Stimulated activated CD4-positive, alpha-beta T cell treated with anti-CD3 and anti-CD28 coated beads, TNF-alpha, amount 100 ng/mL, for 24 hours (primary cell): ENCODE results near the gene DPT.

ENCODE experiments used
- DNase-seq, 3 experiments: peaks; one replicate each; pipeline ENCODE4 v3.0.0-alpha.2; 2020; ENCODE audit warnings: low read depth in 3 of 3

Gene DPT

DNA sequence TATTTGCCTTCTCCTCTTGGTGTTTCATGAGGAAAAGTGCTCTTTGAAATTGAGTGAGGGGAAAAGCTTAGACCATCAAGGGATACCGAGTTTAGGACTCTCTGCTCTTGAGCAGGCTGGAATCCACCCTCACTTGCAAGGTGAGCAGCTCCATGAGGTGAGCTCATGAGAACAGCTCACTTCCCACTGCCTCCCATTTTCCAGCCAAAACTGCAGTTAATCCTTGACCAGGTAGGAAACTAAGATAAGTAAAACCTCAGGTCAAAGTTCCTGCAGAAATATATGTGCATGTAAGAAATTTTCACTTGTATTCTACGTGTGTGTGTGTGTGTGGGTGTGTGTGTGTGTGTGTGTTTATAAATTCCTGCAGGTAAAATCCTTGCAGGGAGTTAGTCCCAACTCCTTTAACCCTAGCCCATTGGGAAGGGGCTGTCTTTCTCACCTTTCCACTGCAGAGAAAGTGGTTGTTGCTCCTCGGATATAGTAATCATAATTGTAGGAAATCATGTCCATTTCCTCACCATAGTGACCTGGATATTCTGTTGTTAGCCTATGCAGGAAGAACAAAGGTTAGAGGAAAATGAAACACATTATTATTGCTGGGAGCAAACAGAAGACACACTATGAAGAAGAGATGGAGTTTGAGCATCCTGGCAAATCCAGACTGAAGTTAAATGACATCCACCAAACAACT is 28.3 kb downstream of the DPT start:
- no peak for DNase-seq

DNA sequence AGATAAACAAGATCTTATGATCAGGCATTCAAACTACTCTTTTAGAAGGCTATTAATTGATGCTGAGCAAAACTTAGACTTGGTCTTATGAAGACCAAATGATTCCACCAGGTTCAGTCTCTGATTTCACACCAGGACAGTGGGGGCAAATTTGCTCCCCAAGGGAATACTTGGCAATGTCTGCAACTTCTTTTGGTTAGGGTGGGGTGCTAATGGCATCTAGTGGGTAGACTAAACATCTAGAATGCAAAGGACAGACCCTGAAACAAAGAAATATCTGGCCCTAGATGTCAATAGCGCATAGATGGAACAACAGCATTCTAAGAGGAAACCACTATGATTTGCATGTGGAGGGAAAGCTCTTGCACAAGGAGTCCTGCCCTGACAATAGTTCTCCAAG is 30.6 kb downstream of the DPT start:
- no peak for DNase-seq

- DNase-seq = no peak
Observed at GRCh38 chr1:168697356-168698126, 31.5 kb downstream of the DPT start.

DNA sequence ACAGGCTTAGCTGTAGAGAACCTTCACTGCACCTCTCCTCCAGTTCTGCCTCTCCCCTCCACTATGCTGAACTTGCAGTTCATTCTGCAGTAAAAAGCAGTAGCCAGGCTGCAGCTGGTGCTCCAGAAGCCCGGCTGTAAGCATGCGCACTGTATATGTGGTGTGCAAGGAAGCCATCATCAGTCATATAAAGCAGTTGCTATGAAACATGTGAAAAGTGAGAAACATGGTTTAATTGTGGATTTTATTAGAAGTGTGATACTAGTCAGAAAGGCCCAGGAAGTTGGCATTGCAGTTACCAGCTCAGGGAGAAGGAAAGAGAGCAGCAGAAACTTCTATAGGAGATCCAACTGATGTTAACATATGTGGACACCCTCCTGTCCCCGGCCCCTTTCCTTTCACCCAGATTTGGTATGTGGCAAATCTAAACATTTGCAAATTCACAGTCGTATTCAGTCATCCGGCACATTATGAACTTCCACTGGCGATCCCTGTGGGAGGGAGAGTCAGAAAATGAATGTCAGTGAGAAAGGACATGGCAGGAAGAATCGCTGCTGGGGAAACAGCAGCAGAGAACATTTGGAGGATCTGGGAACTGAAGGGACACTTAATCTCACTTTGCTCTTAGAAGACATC is 32.8 kb downstream of the DPT start:
- DNase-seq = no peak

- no peak for DNase-seq
Observed at GRCh38 chr1:168693872-168694238, 35.2 kb downstream of the DPT start.

DNA sequence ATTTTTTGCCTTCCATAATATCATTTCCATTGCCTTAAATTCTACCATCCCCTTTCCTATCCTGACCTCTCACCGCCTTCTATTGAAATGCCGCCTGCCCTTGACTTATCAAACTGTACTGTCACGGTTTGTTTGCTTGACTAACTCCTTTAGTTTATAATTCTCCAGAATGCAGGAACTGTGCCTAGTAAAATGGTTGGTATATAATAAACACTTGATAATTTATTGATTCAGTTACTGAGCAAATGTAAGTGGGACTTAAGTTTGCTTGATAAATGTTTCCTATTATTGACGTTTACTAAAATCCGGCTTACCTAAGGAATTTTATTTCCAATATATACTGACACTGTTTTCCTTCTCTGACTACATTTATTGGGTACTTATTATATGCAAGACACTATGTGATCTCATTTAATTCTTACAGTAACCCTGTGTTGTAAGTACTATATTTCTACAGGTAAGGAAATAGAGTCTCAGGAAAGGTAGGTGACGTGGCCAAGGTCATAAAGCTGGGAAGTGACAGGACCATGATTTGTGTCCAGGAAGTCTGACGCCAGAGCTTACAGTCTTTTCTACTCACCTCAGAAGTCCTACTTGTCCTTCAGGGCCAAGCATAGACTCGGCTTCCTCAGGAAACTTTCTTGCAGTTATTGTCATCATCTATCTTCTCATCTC is 35.7 kb downstream of the DPT start:
- no peak for DNase-seq

DNA sequence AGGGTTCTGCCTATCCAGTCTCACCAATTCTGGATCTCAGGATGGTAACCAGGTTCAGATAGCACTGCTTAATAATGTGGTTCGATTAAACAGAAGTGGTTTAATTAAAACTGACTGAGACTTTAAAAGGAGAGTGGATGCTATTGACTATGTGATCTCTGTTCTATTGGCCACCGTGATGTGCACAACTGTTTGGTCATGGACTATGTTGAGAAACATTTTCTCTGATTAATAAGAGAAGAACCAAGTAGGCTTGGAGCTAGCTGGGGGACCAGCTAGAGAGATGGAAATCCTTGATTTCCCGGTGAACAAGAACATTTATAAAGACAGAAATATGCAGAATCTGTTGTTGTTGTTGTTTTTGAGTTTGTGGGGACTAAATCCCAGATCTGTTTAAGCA is 36.5 kb downstream of the DPT start:
- no peak for DNase-seq

DNA sequence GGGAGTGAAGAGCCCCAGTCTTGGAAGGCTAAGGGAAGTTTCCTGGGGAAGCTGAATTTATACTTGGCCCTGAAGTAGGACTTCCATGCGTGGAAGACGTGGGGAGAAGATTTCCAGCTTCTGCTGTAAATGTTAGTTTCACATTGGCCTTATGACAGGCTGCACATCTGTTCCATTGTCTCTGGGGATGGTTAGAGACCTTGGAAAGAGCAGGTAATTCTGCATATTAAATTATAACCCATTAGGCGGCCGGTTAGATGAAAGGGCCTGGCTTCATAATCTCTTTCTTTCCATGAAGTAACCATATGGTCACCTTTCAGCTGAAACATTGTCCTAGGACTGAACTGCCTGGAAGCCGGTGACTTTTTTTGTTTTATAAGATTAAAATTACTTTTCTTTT is 37.5 kb downstream of the DPT start:
- no peak for DNase-seq

- DNase-seq = no peak
Observed at GRCh38 chr1:168689726-168690602, 39.0 kb downstream of the DPT start.

GRCh38 chr1:168689327-168689657 is 39.7 kb downstream of the DPT start:
- no peak for DNase-seq

DNA sequence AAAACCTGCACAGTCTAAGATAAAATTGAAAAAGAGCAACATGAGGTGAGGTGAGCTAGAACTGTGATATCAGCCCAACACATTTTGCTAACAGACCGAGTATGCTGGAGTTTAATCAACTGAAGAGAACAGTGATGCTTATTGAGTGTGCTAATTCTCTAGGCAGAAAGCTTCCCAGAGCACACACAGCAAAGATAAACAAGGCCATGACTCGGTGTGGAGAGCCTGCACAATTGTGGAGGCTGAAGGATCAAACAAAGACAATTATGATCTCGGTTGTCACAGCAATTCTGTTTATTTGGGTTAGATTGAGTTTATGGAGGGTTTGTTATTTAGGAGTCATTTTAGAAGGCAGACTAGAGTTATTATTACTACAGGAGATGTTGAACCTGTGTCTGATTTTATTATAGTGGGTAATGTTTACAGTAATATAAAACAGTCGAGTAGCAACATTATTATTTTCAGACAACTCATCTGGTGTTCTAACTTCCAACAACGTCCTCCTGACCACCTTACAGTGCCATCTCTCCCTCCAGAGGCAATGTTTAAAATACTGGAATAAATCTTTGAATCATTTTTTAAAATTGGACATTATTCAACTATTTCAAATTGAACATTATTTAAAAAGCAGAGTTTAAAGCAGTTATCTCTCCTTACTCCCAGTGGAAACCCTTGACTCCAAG is 40.2 kb downstream of the DPT start:
- DNase-seq = no peak

- no peak for DNase-seq
Observed at GRCh38 chr1:168687816-168688215, 41.2 kb downstream of the DPT start.

DNA sequence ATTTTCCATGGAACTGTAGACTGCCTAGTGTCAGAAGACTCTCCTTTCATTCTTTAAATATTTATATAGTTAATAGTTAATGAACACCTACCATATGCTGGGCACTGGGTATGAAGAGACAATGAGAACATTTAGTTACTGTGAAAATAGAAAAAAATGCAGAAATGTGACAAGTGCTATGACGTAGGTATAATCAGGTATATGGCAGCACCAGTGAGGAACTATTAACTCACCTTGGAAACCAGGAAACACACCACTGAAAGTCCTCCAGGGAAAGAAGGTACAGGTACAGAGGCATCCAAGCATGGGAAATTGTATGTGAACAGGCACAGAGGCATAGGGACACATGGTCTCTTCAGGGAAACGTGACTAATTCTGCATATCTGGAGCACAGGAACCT is 42.3 kb downstream of the DPT start:
- no peak for DNase-seq

GRCh38 chr1:168683871-168684270 is 45.1 kb downstream of the DPT start:
- no peak for DNase-seq

DNA sequence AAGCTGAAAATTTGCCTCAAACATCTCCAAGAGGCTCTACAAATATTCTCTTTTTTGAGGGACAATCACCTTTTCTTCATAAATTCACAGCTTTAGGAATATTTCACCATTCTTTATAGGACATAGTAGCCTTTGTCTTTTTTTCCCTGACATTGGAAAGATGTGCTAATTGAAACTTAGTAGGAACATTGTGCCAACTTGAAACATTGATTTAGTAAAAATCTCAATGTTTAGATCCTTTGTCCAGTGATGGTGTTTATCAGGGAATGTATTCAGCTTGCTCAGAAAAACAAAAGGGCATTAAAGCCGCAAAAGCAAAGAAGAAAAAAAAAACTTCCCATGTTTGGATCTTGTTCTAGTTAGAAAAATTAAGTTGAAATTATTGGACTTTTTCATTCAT is 52.1 kb downstream of the DPT start:
- no peak for DNase-seq

DNA sequence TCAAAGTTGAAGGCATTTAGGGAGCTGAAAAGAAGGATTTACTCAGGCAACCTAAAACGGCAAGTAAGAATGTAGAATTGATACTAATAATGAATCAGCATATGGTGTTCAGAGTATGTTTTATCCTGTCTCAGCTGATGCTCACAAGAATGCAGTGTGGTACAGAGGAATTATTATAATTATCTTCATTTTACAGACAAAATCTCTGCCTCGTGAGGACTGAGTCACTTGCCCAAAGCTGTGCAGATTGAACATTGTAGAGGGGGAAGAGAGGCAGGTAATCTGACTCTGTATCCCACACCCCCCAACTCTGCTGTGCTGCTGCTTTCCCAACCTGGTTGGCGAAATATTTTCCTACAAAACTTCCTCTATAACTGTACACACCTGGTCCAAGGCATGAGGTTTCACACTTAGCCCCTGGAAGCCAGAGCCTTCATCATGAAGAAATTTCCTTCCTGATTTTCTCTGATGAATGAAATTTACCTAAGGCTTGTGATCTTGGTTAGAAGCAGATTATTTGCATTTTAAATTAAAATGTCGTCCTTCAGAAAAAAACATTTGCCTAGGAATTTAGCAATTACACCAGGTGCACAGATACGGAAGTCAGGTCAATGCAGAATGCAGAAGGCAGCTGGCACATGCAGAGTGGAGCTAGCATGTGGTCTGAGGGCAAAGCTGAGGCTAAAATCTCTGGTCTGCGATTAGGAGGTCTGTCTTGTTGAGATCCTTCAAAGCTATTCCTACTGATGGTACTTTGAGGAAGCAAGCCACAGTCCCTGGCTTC is 52.8 kb downstream of the DPT start:
- DNase-seq = no peak

DNA sequence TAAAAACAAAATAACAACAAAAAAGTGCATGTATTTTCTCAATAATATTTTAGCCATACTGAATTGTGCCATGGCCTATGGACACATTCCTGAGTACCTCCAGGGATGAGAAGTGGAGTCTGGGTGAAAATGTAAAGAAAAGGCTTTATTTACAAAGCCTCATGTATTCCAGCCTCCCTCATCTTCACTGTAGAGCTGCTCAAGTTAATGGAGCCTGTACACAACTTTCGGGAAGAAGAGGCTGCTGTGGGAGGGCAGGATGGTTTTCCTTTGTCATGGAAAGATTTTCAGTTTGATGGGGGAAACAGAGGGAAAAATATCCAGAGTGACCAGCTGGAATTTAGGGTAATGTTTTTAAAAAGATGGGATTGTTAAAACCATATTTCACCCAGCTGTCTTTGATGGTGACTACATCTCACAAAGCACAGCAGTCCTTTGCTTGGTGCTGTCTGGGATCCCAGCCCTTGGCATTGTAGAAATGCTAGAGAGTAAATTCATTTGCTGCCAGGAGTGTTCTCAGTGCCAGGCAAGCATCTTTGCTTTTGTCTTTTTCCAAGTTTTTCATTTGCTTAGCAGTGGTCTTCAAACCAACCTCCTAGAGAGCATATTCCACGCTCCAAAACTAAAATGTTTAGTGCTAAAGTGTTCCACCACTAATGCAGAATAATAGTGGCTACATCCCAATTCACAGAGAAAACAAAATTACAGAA is 54.9 kb downstream of the DPT start:
- no peak for DNase-seq

GRCh38 chr1:168672278-168672677 is 56.7 kb downstream of the DPT start:
- DNase-seq = no peak

DNA sequence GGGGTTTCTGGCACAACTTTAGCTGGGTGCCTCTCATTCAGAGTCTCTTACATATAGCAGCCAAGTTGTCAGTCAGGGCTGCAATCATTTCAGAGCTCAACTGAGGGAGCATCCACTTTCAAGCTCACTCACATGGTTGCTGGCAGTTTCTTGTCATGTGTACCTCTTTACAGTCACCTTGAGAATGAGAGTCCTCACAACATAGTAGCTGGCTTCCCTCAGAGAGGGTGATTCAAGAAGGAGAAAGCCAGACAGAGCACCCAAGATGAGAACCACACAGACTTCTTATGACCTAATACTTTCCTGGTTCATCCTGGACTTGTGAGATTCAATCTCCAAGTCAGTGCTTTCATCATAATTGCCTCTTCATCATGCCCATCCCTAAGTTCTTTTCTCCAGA is 57.2 kb downstream of the DPT start:
- DNase-seq = no peak

GRCh38 chr1:168665975-168666374 is 63.0 kb downstream of the DPT start:
- no peak for DNase-seq
